Thyroid gland (tissue), 4 donors: ENCODE data around the gene FAM217A.

Experiments used
- CTCF ChIP-seq, 6 experiments: fragments of 200-600 bp in 3 of 6; fragments of 450-650 bp in 3 of 6; sonication (generic) in 3 of 6; IDR thresholded peaks; one replicate each; pipeline ENCODE4 v1.5.1; 2016 to 2019; ENCODE audit warnings: antibody characterized with exemption in 6 of 6, mild to moderate bottlenecking in 2 of 6, inconsistent platforms in 1 of 6, moderate library complexity in 1 of 6
- POLR2A ChIP-seq, 2 donors: fragments of 450-650 bp; IDR thresholded peaks; one replicate each; pipeline ENCODE4 v1.6.1; 2017; ENCODE audit warnings: antibody characterized with exemption in 2 of 2, mild to moderate bottlenecking in 2 of 2, moderate library complexity in 1 of 2

GRCh38 chr6:4032475-4032874 lies 46.5 kb downstream of the FAM217A start:
- TF ChIP-seq CTCF (IDR thresholded peaks at IDR 0.05) = no peak
- TF ChIP-seq POLR2A (IDR thresholded peaks at IDR 0.05) = no peak
